ENCODE data around the gene RPS27.
"Not testable (repeated sequence)": the region's sequence is repeated elsewhere in the genome, so short reads cannot be mapped to it uniquely, and the experiment has no call there.

- TF ChIP-seq CTCF (conservative IDR thresholded peaks at IDR 0.05; ENCODE audit: low read depth, low read length); EZH2 (IDR thresholded peaks at IDR 0.05; ENCODE audit: borderline replicate concordance, low read depth, low read length, poor library complexity, severe bottlenecking): not testable (repeated sequence)
Measured at GRCh38 chr1:154012543-154012942, 22.0 kb downstream of the RPS27 start.

Measured in A673 (cell line).